Nucleus accumbens (tissue), 56 donors: Measurements from ENCODE around the gene STON2.

Experiments used
- DNase-seq, 56 donors: peaks; one replicate each; lab custom pipeline; 2025; lab: John Stamatoyannopoulos, UW

The STON2 gene

DNA sequence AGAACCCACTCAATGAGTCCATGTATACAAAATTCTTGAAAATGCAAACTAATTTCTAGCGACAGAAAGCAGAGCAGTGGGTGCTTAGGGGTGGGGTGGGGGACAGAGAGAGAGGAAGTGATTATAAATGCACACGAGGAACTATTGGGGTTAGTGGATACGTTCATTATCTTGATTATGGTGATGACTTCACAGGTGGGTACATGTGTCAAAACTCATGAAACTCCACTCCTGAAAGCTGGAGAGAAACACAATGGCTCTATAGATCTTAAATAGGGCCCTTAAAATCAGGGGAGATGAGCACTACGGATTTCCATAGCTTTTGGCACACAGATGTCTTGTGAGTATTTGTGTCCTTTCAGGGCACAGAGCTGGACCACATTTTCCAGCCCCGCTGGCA, 59.9 kb downstream of the STON2 start:
- DNase-seq, result no peak

DNA sequence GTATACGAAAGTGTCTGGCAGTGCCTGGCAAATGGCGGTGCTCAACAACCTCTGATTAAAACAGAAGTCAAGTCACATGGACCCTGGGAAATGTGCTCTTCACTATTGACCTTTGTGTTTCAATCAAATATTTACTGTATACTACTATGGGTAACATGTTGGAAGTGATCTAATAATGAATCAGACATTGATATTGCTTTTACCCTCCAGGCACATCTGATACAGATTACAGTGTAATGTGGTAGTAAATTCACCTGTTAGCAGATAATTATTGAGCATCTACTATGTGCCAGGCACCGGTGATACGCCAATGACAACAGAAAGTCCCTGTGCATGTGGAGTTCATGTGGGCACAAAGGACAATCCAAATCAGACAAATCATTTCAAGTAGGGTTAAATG, 63.1 kb downstream of the STON2 start:
- DNase-seq, result no peak

- no peak for DNase-seq
These were observed 64.1 kb downstream of the STON2 start for GRCh38 chr14:81336009-81336408.

- DNase-seq, result no peak
These were observed 67.4 kb downstream of the STON2 start for GRCh38 chr14:81332725-81333124.

- peak in 19 of 56 donors; percentile 2 to 66 (median 30) for DNase-seq
These were observed 68.7 kb downstream of the STON2 start for GRCh38 chr14:81331229-81332021.

DNA sequence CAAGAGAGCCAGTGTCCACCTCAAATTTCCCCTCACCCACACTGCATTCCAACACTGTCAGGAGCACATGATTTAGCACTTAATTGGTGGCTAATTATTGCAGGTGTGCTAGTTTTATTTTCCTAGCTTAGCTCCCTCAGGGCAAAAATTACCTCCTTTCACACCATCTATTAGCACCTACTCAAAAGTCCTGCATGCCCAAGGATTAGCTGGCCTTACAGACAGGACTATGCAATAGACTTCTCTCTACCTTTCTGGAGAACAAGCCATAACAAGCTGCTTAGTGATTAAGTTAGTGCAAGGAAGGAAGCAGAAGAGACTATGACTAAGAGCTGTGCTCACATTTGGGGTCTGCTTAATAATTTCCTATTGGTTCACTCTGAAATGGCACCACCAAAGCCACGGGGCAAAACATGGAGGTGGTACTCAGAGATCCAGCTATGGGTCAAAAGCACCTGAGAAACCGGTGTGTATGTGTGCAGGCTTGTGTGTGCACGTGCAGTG, 69.5 kb downstream of the STON2 start:
- no peak for DNase-seq

DNA sequence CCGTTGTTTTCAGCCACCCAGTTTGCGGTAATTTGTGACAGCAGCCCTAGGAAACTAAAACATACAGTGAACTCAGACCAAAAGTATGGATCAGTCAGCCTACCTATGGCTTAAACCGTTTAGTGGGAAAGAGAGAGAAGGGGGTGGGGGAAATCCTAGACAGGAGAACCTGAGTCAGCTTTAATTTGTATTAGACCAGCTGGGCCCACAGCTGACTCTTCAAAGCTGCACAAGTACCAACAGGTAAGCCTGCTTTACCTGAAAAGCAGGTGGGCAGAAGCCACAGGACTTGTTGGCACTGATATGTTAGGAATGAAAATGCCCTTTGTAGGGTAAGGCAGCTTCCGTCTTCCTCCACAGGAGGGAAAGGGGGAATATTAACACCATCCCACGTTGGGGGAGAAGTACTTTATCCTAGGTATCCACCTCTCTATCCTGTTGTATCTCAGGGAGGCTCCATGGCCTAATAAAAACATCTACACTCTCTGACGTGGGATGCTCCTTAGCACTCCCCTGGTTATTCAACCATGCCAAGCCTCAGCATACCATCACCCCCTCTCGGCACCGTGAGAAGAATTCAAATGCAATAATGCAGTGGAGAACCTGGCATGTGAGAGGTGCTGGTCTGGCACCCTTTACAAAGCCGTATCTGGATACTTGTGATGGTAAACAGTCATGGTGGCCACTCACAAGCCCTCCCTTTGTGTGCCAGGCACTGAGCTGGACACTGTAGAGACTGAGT, 70.3 kb downstream of the STON2 start:
- DNase-seq, result no peak

DNA sequence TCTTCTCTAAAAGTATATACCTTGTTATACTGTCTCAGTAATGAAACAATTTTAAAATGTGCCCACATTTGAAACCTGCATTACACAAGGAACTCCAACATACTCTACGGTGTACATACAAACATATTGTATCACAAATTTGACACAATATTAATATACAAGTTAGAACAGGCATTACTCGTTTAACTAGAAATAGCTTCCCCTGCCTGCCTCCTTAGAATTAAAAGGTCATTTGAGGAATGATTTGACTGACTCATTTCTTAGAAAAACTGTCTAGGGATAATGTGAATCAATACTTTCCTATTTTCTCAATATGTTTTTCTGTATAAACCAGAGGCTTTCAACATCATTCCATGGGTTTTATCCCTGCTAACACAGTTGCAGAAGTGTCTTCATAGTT, 73.7 kb downstream of the STON2 start:
- DNase-seq, result no peak

- DNase-seq, result no peak
These were observed 76.1 kb downstream of the STON2 start for GRCh38 chr14:81324011-81324410.

DNA sequence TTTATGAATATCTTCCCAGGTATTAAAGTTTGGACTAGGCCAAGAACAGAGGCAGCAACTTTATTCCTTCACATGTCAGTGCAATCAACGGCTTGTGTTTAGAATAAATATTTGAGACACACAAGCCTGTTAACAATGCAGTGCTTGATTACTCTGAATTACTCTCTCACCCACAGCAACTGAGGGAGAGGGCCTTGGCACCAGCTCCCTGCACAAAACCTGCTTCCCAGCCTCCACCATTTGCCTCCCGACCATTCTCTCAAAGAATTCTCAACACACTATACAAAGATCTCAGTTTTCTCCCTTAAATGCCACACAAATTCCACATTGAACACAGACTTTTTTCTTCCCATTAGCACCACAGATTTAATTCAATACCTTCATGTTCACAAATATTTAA, 77.0 kb downstream of the STON2 start:
- DNase-seq, result peak in 8 of 56 donors; percentile 9 to 47 (median 18)

DNA sequence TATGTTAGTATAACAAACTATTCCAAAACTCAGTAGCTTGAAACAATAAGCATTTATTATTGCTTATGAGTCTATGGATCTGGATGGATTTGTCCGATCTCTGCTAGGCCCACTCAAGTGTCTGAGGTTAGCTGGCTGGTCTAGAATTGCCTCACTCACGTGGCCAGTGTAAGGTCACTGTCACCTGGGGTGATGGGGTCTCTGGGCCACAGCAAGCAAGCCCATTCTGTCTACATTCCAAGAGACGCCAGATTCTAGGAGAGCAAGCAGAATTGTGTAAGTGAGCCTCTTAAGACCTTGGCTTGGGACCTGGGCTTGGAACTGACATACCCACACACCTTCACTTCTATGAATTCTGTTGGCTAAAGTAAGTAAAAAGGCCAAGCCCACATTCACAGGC, 80.2 kb downstream of the STON2 start:
- no peak for DNase-seq

DNA sequence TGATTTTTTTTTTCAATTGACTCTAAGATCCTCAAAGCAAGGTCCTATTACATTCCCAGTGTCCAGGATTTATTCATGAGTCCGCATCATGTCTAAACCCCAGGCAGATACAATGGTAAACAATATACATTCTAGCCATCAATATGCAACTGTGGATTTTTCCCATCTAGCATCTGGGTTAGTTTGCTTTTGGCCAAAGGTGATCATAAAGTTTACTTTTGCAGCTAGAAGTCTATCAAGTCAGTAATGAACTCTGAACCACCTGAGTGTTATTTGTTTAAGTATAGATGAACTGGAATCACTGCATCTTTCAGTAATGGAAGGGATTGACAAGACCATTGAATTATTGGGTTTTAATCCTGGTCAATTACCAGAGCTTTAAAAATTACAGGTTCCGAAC, 80.8 kb downstream of the STON2 start:
- DNase-seq, result no peak

GRCh38 chr14:81315341-81315740, 84.8 kb downstream of the STON2 start:
- peak in 8 of 56 donors; percentile 6 to 60 (median 27) for DNase-seq

DNA sequence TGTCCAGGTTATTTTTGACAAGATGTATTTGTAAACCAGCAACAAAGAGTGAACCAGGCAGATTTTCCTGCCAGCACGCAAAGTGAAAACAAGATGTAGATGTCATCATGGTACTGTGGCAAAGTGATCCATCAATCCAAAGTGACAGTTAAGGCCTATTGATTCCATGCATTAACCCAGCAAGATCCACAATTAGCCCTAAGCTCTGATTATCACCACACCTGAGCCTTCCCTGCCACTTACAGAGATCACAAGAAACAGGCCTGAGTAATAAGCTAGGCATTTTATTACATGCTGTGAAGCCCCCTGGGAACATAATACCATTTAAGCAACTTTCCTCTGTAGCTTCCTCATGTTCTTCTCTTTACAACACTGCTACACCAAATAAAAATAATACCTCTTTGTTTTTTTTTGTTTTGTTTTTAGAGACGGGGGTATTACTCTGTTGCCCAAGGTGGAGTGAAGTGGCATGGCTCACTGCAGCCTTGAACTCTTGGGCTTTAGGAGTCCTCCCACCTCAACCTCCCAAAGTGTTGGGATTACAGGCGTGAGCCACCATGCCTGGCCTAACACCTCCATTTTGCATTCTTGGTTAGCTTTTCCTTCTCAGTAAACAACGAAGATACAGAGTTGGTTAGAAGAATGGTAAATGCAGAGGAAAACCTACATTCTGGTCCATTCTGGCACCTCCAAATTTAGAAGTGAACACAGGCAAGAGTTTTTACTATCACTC, 85.5 kb downstream of the STON2 start:
- DNase-seq, result no peak

- peak in 3 of 56 donors; percentile 5 to 9 (median 9) for DNase-seq
These were observed 86.2 kb downstream of the STON2 start for GRCh38 chr14:81313775-81314429.

DNA sequence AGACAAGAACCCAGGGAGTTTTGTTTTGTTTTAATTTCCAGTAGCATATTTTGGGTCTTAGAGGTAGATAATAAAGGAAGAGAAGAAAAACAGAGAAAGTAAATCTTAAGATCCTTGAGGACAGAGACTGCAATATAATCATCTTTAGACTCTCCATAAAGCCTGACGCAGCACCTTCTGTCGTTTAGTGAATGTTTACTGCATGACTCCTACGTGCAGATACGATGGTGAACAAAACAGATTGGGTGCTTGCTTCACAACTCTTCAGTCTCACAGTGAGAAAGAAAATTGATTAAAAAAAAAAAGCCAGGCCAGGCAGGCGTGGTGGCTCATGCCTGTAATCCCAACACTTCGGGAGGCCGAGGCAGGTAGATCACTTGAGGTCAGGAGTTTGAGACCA, 86.9 kb downstream of the STON2 start:
- no peak for DNase-seq

- no peak for DNase-seq
These were observed 87.7 kb downstream of the STON2 start for GRCh38 chr14:81312289-81312876.

GRCh38 chr14:81311778-81312177, 88.3 kb downstream of the STON2 start:
- peak in 1 of 56 donors; percentile 6 for DNase-seq

DNA sequence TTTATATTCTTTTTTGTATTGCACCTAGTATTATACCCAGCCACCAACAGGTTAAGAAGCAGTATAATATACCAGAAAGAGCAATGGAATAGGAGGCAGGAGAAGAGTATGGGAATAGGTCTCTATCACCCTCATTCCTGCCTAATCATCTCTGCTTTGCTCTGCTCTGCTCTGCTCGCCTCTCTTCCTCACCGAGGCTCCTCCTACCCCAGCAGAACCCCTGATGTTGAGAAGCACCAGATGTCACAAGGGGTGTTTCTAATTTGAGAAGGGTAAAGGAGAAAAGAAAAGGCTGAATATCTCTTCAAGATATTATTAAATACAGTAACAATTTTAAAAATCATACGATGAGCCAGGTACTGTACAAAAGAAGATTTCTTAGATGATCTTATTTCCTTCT, 89.0 kb downstream of the STON2 start:
- peak in 14 of 56 donors; percentile 2 to 61 (median 18) for DNase-seq

GRCh38 chr14:81310606-81311005, 89.5 kb downstream of the STON2 start:
- no peak for DNase-seq
